ENCODE results near the gene ARHGAP9.

Gene ARHGAP9

GRCh38 chr12:57470970-57471656 is 8.6 kb downstream of the ARHGAP9 start:
- no peak for DNase-seq

GRCh38 chr12:57470286-57470969 is 9.2 kb downstream of the ARHGAP9 start:
- no peak for DNase-seq

DNA sequence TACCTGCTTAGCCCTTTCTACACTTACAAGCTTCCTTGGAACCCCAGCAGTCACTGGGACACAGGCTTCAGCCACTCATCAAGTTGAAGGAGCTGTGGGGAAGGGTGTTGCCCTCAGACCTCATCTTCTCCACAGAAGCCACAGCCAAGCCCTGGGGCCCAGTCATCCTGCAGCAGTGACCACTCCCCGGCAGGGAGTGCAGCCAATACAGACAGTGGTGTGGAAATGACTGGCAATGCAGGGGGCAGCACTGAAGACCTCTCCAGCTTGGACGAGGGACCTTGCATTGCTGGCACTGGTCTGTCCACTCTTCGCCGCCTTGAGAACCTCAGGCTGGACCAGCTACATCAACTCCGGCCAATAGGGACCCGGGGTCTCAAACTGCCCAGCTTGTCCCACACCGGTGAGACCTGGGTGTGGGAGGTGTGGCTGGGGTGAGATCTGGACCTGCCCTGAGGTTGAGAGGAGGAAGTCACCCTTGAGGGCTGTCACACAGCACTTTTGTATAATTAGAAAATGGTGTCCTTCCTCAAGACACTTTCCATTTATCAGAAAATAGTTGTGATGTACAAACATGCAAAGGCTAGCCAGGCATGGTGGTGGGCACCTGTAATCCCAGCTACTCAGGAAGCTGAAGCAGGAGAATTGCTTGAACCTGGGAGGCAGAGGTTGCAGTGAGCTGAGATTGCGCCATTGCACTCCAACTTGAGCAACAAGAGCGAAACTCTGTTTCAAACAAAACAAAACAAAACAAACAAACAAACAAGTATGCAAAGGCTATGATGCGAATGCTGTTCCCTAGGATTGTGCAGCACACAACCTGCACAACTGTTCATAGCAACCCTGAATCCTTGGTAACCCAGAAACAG is 10.1 kb downstream of the ARHGAP9 start:
- no peak for DNase-seq

GRCh38 chr12:57467915-57468314 is 11.8 kb downstream of the ARHGAP9 start:
- no peak for DNase-seq

- no peak for DNase-seq
These were observed 12.3 kb downstream of the ARHGAP9 start for GRCh38 chr12:57467212-57467874.

- no peak for DNase-seq
These were observed 13.7 kb downstream of the ARHGAP9 start for GRCh38 chr12:57465747-57466505.

DNA sequence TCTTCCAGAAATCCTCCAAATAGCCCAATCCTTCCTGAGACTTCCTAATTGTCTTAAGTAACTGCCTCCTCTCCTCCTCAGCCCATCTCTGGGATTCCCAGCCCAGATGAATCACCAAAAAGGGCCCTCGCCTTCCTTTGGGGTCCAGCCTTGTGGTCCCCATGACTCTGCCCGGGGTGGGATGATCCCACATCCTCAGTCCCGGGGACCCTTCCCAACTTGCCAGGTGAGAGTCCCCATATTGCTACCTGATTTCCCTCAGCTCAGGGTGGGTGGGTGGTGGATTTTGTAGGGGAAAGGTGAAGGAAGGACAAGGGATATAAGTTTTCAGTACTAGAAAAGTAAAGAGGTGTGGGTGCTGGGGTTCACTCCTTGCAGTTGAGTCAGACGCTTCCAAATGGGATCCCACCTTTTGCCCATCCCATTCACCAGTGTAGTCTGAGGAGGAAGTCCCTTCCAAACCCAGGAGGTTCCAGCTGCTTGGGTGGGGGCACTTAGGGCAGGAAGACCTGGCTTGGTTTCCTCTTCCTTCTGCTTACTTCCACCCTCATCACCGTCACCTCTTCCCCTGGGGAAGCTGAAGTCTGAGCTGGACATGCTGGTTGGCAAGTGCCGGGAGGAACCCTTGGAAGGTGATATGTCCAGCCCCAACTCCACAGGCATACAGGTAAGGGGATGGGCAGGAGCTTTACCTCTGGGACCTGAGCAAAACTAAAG is 14.5 kb downstream of the ARHGAP9 start:
- DNase-seq = no peak

DNA sequence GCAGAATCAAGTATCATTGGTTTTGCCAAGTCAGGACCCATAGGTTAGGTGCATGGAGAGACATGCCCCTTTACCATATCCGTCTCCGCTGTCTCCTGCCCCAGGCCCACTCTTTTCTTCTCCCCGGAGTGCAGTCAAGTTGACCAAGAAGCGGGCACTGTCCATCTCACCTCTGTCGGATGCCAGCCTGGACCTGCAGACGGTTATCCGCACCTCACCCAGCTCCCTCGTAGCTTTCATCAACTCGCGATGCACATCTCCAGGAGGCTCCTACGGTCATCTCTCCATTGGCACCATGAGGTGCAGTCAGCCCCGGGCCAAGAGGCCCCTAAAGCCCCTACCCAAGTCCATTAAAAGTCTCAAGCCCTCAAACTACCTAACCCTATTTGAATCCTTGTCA is 15.1 kb downstream of the ARHGAP9 start:
- no peak for DNase-seq

DNA sequence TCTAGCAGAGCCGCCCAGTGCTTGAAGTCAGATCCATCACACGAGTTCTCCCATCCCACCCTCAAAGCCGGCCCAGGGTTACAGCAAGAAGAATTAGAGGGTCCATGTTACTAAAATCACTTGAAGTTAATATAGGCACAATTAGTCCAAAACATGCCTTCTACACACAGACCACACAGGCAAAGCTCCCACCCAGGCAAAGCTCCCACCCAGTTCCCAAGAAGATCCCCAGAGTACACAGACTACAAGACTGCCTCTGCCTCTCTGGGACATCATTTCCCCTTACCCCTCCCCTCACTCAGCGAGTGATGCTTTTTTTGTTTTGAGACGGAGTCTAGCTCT is 16.8 kb downstream of the ARHGAP9 start:
- no peak for DNase-seq

GRCh38 chr12:57462251-57462911 is 17.3 kb downstream of the ARHGAP9 start:
- DNase-seq = peak; percentile 95

DNA sequence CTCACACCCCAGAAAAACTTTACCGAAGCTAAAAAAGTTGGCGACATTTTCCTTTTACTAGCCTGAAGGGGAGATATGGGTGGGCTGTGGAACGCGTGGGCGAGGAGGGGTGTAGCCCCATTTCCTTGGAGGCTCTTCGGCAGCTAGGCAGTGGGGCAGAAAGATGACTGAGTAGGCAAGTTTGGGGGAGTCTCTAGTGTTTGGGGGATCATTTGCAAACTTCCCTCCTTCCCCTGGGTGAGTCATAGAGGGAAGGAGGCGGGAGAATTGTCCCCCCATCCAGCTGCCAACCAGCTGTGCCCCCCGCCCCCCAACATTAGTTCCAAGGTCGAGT is 17.8 kb downstream of the ARHGAP9 start:
- no peak for DNase-seq

DNA sequence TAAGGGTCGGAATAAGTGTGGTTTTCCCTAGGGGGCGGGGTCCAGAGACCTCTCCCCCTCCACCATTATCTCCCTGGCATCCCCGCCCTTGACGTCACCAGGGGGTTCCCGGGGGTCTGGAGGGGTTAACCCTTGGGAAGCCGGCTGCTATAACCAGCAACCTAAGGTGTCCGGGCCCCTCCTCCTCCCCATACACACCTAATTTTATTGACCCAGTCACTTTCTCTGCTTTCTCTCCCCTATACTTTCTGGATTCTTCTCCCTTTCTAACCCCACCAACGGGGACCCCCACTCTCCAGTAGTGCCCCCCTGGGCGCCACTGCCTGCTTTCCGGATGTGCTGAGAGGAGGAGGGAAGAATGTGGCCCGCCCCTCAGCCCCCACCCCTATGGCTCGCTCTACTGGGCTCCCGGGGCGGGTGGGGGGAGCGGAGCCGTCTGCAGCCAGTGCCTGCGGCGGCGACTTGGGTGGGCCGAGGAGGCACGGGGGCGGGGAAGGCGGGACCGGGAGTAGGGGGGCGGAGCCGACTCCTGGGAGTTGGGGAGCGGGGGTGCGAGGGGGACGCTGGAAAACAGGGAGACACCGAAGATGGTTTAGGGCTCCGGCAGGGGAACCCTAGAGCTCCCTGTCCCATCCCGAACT is 18.3 kb downstream of the ARHGAP9 start:
- peak; percentile 80 for DNase-seq

DNA sequence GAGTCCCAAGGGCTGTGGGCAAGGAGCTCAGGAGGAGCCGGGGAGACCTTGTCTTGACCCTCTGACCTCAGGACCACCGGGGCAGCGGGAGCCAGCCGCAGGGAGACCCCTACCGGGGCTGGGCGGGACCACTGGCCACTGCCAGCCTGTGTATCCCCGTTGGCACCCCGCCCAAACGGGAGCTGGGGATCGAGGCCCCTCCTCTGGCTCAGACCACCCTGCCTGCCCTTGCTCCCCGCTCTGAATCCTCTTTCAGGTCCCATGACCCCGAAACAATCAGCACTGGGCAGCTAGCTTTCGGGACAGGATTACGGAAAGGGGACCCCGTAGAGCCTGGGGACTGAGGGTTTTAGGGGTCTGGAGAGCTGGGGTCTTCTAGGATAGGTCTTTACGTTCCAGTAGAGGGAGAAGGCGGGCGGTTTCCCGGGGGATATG is 18.8 kb downstream of the ARHGAP9 start:
- DNase-seq = no peak

GRCh38 chr12:57460468-57460784 is 19.2 kb downstream of the ARHGAP9 start:
- no peak for DNase-seq

GRCh38 chr12:57459750-57460467 is 19.8 kb downstream of the ARHGAP9 start, which contains the start of gene GLI1:
Gene GLI1 (plus strand): TSS chr12:57459785. CDS start chr12:57463692, 3,907 bp downstream.
- DNase-seq = no peak

- peak; percentile 85 for DNase-seq
These were observed 20.5 kb downstream of the ARHGAP9 start for GRCh38 chr12:57459055-57459749.

- no peak for DNase-seq
These were observed 21.0 kb downstream of the ARHGAP9 start for GRCh38 chr12:57458665-57459054.

DNA sequence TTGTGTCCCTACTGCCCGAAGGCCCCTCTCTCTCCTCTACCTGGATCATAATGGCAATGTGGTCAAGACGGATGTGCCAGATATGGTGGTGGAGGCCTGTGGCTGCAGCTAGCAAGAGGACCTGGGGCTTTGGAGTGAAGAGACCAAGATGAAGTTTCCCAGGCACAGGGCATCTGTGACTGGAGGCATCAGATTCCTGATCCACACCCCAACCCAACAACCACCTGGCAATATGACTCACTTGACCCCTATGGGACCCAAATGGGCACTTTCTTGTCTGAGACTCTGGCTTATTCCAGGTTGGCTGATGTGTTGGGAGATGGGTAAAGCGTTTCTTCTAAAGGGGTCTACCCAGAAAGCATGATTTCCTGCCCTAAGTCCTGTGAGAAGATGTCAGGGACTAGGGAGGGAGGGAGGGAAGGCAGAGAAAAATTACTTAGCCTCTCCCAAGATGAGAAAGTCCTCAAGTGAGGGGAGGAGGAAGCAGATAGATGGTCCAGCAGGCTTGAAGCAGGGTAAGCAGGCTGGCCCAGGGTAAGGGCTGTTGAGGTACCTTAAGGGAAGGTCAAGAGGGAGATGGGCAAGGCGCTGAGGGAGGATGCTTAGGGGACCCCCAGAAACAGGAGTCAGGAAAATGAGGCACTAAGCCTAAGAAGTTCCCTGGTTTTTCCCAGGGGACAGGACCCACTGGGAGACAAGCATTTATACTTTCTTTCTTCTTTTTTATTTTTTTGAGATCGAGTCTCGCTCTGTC is 22.8 kb downstream of the ARHGAP9 start:
- DNase-seq = no peak
